ENCODE data around the gene AGR2. TPM values are rescaled to one million over a fixed set of nuclear protein-coding genes. Genes with fewer than 3 reads are reported as not detected.

Gene AGR2
- total RNA-seq, 1 experiment from 2014 or later: 0.93 TPM

GRCh38 chr7:16838386-16838785, 33.6 kb upstream of the AGR2 start:
- H3K27me3 ChIP-seq (ENCODE audit: insufficient read depth, low read length): no peaks in the 10 kb centered on the region
- no peak overlapping the region for H3K4me2 ChIP-seq (ENCODE audit: low read length)
- ChIA-PET CTCF (no interaction called here), RAD21 (ENCODE audit: low non-redundant PET in 1 of 2, low total read pairs in 2 of 2, uncharacterized antibody in 2 of 2, unreplicated experiment in 2 of 2) (no interaction called here), POLR2A (interaction anchor here (0.6 kb wide), 1 partner anchor 460 kb away, joined by 8 read pairs; the partner anchor contains the start of gene AHR)
- no peak overlapping the region for H3K27ac ChIP-seq (ENCODE audit: low read depth, low read length)
- H3K9me3 ChIP-seq (ENCODE audit: control insufficient read depth in 1 of 2, insufficient read depth in 1 of 2, low read depth in 1 of 2, low read length in 2 of 2): no peaks in the 10 kb centered on the region
- no peaks in the 10 kb centered on the region for H3K79me2 ChIP-seq (ENCODE audit: insufficient read depth, low read length)
- DNase-seq (ENCODE audit: low read depth, low spot score): no peak
- H3K36me3 ChIP-seq (ENCODE audit: control insufficient read depth in 1 of 2, insufficient read depth in 2 of 2, low read length in 2 of 2): no peaks in the 10 kb centered on the region
- TF ChIP-seq POLR2A (IDR thresholded peaks at IDR 0.05; ENCODE audit: borderline replicate concordance, extremely low read depth, insufficient read depth, insufficient read length) (no peak), FOSL1 (IDR thresholded peaks at IDR 0.05; ENCODE audit: low read depth) (no peak), CEBPB (IDR thresholded peaks at IDR 0.05; ENCODE audit: low read depth) (no peak), POLR2AphosphoS5 (IDR thresholded peaks at IDR 0.05; ENCODE audit: low read depth, low read length) (no peak), REST (IDR thresholded peaks at IDR 0.05; ENCODE audit: low read depth) (no peak), CBX3 (IDR thresholded peaks at IDR 0.05; ENCODE audit: low read depth) (no peak), MAX (IDR thresholded peaks at IDR 0.05) (no peak), CTCF (IDR thresholded peaks at IDR 0.05 in 2 of 3, conservative IDR thresholded peaks at IDR 0.05 in 1 of 3; ENCODE audit: borderline replicate concordance in 1 of 3, insufficient read depth in 1 of 3, low read depth in 2 of 3, low read length in 2 of 3) (no peak), SIN3A (IDR thresholded peaks at IDR 0.05; ENCODE audit: low read depth) (no peak), EZH2 (IDR thresholded peaks at IDR 0.05) (no peak), ATF3 (IDR thresholded peaks at IDR 0.05) (no peak), YY1 (IDR thresholded peaks at IDR 0.05; ENCODE audit: extremely low read depth, insufficient replicate concordance, low read depth, low read length) (no peak), EZH2phosphoT487 (IDR thresholded peaks at IDR 0.05; ENCODE audit: borderline replicate concordance) (no peak), EGR1 (IDR thresholded peaks at IDR 0.05; ENCODE audit: low read depth) (no peak)
- H3K9me2 ChIP-seq (ENCODE audit: insufficient read depth): no peaks in the 10 kb centered on the region
- no TSS peak for BruUV-seq (replicated peaks)
- no peak overlapping the region for H2AFZ ChIP-seq (ENCODE audit: low read depth, low read length, poor library complexity, severe bottlenecking)
- no peak overlapping the region for H3K4me3 ChIP-seq (replicated peaks in 1 of 2; ENCODE audit: low read depth in 1 of 2, low read length in 2 of 2)
- ATAC-seq: no peak
- no peaks in the 10 kb centered on the region for H3K4me1 ChIP-seq (ENCODE audit: control insufficient read depth in 1 of 2, insufficient read depth in 2 of 2, low read length in 2 of 2)
- no peaks in the 10 kb centered on the region for H4K20me1 ChIP-seq (ENCODE audit: insufficient read depth)
- no peak overlapping the region for H3K9ac ChIP-seq (ENCODE audit: low read length)
- intact Hi-C loops (cut with micrococcal nuclease): no loop called here
